Measurements from ENCODE around the gene DRC1.

DRC1 gene

DNA sequence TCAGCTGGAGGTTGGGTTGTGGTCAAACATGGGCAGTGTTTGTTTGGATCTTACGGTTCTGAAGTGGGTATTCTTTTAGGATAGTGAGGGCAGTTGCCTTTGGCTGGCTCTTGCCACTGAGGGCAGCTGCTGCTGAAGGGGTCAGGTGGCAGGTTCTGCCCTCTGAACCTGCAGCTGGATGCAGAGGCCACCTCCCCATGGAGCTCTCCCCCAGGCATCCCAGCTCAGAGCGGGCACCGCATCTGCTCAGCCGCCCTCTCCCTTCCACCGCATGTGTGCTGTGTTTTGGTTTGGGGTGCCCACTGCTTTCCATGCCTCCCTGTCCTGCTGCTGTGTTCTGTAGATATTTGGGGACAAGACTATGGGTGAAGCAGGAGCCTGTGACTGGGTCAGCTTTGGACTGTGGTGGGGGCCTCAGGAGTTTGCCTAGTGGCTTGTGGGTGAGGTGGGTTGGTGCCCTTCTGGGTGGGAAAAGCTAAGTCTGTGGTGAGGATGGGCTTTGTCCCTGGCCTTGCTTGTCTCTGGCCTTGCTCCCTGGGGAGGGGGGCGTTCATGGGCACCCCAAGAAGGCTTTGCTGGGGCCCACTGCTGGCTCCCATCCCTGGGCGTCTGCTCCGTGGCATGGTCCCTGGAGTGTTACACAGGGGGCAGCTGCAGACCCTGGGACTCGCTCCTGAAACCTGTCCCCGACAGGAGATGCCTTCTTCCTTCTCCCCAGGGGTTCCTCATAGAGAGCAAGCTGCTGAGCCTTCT lies 47.7 kb downstream of the DRC1 start:
- no peak for DNase-seq

- DNase-seq = no peak
Measured at GRCh38 chr2:26450031-26450635, 48.4 kb downstream of the DRC1 start.

DNA sequence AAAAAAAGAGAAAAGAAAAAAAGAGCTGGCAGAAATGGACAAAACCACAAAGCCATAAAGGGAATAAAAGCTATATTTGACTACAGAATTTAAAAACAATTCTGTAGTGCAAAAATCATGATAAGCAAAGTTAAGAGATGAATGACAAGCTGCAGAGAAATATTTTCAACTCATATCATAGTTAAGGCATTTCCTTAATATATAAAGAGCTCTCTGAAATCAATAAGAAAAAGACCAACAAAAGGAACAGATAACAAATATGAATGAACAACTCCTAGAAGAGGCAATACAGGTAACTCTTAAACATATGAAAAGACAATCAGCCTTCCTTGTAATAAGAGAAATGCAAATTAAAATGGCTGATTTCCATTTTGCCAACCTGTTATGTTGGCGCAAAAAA lies 50.0 kb downstream of the DRC1 start:
- no peak for DNase-seq

GRCh38 chr2:26453421-26454329 lies 52.0 kb downstream of the DRC1 start:
- no peak for DNase-seq

- no peak for DNase-seq
Measured at GRCh38 chr2:26454561-26455001, 52.9 kb downstream of the DRC1 start.

DNA sequence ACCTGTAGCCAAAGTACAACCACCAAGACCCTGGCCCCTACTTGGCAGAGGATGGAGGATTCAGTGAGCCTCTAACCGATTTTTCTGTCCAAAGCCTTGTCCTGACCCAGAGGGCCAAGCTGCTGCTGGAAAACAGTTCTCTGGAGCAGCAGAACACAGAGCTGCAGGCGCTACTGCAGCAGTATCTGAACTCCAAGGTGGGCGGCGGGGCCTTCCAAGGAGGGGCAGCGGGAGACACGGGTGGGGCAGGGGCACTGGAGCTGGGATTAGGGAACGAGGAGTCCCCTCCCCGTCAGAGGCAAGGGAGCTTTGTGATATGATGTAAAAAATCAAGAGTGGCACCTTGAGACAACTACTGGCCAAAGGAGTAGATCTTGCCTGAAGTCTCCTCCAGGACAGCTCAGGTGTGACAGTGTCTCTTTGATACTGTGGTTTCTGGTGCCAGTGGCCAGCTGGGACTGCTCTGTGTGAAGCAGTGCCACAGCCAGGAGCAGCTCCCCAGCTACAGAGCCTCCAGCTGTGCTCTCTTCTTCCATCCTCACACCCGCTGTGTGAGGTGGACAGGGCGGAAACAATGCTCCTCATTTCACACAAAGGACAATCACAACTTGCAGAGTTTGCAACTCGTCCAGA lies 53.4 kb downstream of the DRC1 start:
- DNase-seq = no peak

DNA sequence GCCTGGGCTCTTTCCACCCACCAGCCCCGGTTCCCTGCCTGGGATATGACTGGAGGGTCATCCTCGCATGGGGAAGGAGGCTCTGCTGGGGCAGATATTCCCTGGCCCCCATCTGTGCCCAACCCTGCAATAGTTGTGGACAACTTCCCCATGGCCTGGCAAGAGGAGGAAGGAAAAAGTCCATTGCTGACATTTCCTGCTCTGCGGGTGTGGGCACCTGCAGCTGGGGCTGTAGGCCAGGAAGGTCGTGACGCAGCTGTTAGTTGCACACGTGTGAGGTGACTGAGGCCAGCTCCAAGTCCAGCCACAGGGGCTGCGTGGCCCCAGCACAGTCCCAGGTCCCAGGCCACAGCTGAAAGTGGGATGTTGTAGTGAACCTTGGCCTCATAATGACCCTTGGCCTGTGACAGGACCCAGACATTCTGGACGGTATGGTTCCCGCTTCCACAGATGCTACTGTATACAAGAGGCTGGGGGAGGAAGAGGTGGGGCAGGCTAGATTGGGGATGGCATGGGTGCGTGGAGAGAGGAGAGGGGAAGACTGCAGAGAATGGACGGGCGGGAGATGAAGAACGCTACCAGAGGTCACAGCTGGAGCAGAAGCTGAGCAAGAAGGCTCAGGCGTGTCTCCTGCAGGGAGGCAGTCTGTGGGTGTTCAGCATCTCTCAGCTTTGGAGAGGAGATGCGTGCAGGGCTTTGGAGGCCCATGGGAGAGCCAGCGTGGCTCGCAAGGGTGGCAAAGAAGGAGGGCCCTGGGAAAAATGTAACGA lies 54.1 kb downstream of the DRC1 start:
- DNase-seq = peak; percentile 68 to 79 (median 74)

- DNase-seq = peak; percentile 50 to 70 (median 66)
Measured at GRCh38 chr2:26456440-26457250, 54.9 kb downstream of the DRC1 start.

DNA sequence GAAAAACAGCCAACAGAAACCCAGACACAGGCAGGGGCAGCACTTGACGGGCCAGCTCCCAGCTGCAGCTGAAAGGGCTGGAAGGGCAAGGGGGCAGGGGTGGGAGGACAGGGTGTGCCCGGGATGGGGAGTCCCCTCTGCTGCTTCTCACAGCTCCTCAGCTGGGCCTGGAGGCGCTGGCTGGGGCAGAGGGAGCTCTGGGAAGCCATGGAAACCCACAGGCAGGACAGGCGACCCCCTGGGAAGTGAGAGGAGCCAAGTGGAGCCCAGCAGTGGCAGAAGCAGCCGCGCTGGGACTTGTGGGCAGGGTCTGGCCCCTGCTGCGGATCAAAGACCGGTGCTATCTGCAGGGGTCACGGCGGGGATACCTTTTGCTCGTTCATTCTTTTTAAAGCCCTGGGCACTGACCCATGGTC lies 55.5 kb downstream of the DRC1 start:
- DNase-seq = no peak

DNA sequence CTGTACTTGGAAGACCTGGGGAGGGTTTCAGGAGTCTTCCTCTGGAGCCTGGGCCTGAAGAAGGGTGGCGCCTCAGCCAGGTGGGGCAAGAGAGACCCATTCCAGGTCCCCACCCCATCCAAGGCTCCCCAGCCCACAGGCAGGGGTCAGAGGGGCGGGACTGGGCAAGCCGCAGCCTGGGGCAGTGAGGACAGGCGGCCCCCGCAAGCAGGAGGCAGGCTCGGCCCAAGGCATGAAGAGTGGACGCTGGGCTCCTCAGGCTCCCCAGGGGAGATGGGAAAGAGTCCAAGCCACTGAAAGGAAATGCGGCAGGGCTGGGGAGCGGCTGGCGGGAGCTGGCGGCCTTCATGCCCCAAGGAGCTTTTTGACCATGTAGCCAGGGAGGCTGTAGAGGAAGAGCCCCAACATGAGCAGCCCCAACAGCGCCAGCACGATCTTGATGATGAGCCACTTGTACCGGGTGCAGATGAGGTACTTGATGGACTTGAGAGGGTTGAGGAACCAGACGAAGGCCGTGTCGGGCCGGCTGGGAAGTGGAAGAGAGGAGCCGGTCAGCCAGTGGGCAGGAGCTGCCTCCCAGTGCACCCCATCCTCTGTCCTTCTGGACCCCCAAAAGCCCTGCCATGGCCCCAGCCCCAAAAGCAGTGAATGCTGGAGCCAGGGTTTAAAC lies 56.1 kb downstream of the DRC1 start:
- DNase-seq = no peak

- DNase-seq = no peak
Measured at GRCh38 chr2:26458365-26459042, 56.8 kb downstream of the DRC1 start.

DNA sequence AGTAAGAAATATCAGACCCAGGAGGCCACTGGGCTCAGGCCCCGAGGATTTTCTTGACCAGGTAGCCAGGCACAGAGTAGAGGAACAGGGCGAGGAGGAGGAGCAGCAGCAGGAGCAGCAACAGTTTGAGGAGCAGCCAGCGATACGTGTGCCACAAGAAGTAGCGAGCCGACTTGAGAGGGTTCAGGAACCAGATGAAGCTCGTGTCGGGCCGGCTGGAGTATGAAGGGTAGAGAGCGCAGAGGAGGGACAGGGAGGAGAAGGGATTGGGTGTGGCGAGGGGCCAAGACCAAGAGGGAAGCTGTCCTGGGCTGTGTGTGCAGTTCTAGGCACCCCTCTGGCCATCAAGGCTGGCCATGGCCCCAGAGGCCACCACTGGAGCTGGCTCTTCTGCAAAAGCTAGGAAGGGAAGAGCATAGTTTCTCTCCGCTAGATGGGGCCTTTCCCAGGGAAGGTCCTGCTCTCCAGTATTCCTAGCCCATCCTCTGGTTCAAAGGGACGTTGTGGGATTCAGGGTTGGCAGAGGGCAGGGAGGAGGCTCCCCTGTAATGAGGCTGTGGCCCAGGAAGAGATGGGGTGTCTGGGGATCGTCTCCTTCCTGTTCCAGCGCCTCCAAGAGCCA lies 58.4 kb downstream of the DRC1 start:
- DNase-seq = no peak

DNA sequence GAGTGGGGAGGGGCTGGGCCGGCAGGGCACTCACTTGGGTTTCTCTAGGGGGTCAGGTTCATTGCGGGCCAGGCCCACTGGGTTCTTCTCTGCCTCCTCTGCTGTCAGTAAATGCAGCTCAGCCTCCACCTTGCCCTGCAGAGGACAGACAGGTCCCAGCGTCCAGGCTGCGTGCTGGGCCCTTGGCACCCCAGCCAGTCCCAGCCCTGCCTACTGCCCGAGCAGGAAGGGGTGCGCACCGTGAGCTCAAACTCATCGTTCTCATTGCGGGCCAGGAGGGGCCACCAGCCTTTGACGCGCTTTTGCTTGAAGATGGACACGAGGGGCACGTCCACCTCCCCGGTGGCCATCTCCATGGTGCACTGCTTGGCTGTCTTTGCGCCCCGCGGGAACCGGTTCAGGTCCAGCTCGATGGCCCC lies 58.9 kb downstream of the DRC1 start:
- no peak for DNase-seq

DNA sequence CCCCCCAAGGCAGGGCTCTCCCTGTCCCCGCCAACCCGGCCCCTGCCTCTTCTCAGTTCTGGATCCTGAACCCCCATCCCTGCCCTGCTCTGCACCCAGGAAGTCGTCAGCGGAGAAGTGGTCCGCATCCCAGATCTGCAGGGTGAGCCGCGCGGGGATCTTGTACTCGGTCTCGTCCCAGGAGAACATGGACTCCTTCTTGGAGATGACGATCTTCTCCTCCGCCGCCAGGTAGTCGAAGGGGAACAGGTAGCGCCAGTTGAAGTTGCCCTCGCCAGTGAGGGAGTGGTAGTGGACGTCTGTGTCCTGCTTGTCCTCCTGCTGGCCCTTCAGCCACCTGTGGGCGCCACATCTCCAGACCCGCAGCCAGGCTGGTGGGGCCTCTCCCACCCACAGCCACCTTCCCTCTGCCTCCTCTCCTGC lies 59.9 kb downstream of the DRC1 start:
- DNase-seq = no peak

DNA sequence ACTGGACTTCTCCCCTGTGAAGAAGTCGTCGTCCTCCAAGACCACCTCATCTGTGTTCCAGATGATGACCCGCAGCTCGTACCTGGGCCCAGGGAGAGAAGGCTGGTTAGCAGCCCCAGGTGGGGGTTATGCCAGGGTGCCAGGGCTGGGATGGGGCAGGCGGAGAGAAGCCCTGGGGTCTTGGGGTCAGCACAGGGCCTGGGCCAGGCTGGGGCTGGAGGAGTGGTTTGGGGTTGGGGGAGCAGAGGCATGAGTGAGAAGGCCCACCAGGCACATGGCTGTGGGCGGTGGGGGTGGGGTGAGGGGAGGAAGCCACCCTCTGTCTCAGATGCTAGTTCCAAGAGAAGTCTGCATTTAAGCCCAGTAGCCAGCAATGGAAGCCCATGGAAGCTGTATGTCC lies 60.4 kb downstream of the DRC1 start:
- no peak for DNase-seq

DNA sequence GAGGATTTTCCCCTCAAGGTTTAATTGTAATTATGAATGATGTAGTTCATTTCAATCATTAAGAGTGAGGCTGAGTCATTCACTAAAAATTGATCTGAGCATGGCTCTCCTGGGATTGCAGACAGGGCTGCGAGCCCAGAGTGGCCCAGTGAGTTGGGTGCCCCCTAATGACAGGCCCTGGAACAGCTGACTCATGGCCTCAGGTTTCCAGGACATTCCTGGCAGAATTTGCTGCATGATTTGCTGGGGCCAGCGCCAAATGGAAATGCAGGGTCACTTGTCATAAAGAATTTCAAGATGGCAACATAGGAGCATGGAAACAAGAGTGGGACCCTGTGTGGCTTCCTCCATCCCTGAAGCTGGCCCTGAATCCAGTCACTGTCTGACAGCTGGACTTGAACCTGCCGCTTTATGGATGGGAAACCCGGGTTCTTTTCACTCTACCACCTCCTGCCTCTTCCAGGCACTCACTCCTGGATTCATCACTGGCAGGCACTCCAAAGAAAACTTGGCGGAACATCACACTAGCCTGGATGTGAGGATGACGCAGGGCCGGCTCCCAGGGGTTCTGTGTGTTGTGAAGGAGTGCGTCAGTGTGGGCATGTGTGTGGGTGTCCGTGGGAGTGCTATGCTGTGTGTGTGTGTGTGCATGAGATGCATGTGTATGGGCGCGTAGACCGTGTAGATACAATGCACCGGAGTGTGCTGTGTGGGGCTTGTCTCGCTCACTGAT lies 61.0 kb downstream of the DRC1 start:
- peak; percentile 42 to 71 (median 55) for DNase-seq

DNA sequence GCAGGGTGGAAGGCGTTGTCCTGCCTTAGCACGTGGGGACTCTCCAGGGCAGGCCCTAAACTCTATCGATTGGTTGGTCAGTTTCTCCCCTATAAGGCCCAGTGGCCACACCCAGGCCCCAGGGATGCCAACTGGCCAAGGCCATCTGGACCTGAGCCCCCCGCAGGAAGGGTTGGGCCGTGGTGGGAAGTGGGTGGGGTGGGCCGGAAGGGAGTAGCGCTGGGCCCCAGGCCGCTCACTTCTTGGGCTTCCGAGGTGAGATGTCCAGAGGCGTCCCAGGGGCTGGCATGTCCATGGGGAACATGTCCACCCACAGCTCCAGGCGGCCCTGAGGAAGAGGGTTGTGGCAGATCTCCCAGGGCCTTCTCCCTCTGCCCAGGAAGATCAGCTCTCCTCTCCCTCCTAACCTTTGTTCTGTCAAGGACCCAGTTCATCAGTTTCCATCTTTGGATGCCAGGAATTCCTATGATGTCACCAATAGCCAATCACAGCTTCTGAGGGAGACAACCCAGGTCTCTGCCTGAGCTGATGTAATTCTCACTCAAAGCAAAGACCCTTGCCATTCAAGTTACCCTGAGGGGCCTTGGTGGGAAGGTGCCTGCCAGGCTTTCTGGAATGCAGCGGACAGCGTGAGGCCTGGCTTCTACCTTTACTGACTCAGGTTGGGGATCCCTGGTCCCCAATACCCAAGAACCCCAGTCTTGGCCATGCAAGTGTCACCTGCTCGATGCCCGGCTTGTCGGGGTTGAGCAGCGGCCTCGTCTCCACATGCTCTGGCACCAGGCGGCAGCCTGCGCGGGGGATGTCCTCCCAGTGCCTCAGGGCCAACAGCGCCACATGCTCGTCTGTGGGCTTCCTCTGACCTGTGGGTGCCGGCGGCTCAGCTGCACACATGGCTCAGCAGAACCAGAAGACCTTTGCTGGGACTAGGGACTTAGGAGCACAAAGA lies 61.8 kb downstream of the DRC1 start:
- DNase-seq = no peak

Measured in suppressor macrophage (primary cell).